ENCODE data around the gene ZC3H7A.

Gene ZC3H7A

GRCh38 chr16:11738742-11739544 lies 58.1 kb downstream of the ZC3H7A start:
- no peak for DNase-seq (ENCODE audit: low read depth, low spot score)

- no peak for DNase-seq (ENCODE audit: low read depth, low spot score)
Observed at GRCh38 chr16:11737713-11738112, 59.3 kb downstream of the ZC3H7A start.

GRCh38 chr16:11736903-11737302 lies 60.2 kb downstream of the ZC3H7A start:
- no peak for DNase-seq (ENCODE audit: low read depth, low spot score)

GRCh38 chr16:11735787-11736186 lies 61.3 kb downstream of the ZC3H7A start:
- no peak for DNase-seq (ENCODE audit: low read depth, low spot score)

- DNase-seq (ENCODE audit: low read depth, low spot score): no peak
Observed at GRCh38 chr16:11734653-11735043, 62.4 kb downstream of the ZC3H7A start.

- DNase-seq (ENCODE audit: low read depth, low spot score): no peak
Observed at GRCh38 chr16:11734025-11734652, 62.9 kb downstream of the ZC3H7A start.

- DNase-seq (ENCODE audit: low read depth, low spot score): no peak
Observed at GRCh38 chr16:11731222-11731621, 65.8 kb downstream of the ZC3H7A start.

GRCh38 chr16:11729787-11730186 lies 67.3 kb downstream of the ZC3H7A start:
- DNase-seq (ENCODE audit: low read depth, low spot score): no peak

- no peak for DNase-seq (ENCODE audit: low read depth, low spot score)
Observed at GRCh38 chr16:11727796-11728543, 69.1 kb downstream of the ZC3H7A start.

GRCh38 chr16:11726008-11726407 lies 71.0 kb downstream of the ZC3H7A start:
- DNase-seq (ENCODE audit: low read depth, low spot score): no peak

- no peak for DNase-seq (ENCODE audit: low read depth, low spot score)
Observed at GRCh38 chr16:11725457-11725856, 71.6 kb downstream of the ZC3H7A start.

- no peak for DNase-seq (ENCODE audit: low read depth, low spot score)
Observed at GRCh38 chr16:11722468-11722808, 74.6 kb downstream of the ZC3H7A start.

GRCh38 chr16:11721781-11722467 lies 75.1 kb downstream of the ZC3H7A start:
- no peak for DNase-seq (ENCODE audit: low read depth, low spot score)

- no peak for DNase-seq (ENCODE audit: low read depth, low spot score)
Observed at GRCh38 chr16:11719762-11720161, 77.3 kb downstream of the ZC3H7A start.

- no peak for DNase-seq (ENCODE audit: low read depth, low spot score)
Observed at GRCh38 chr16:11719171-11719570, 77.9 kb downstream of the ZC3H7A start.

GRCh38 chr16:11717811-11718210 lies 79.2 kb downstream of the ZC3H7A start:
- no peak for DNase-seq (ENCODE audit: low read depth, low spot score)

GRCh38 chr16:11716336-11716735 lies 80.7 kb downstream of the ZC3H7A start:
- no peak for DNase-seq (ENCODE audit: low read depth, low spot score)

- no peak for DNase-seq (ENCODE audit: low read depth, low spot score)
Observed at GRCh38 chr16:11715246-11715947, 81.7 kb downstream of the ZC3H7A start.

GRCh38 chr16:11712122-11712521 lies 84.9 kb downstream of the ZC3H7A start:
- no peak for DNase-seq (ENCODE audit: low read depth, low spot score)

GRCh38 chr16:11711662-11712061 lies 85.4 kb downstream of the ZC3H7A start:
- DNase-seq (ENCODE audit: low read depth, low spot score): no peak

- no peak for DNase-seq (ENCODE audit: low read depth, low spot score)
Observed at GRCh38 chr16:11708421-11708820, 88.6 kb downstream of the ZC3H7A start.
